H9 (cell line): Measurements from ENCODE around the gene DSCAM. TPM values are rescaled to one million over a fixed set of nuclear protein-coding genes. Genes with fewer than 3 reads are reported as not detected.
A peak's percentile ranks its signal among the peaks of the same experiment; 100 is the strongest.

ENCODE experiments used
- DNase-seq: peaks from one replicate; pipeline ENCODE4 v3.0.0-alpha.2; 2017
- H2AFZ ChIP-seq: one replicate; pipeline ENCODE4 v1.6.1; 2013; ENCODE audit warnings: mild to moderate bottlenecking, low read length, control low read depth, moderate library complexity
- H2AK5ac ChIP-seq: 2 replicates; pipeline ENCODE4 v1.6.1; 2013; ENCODE audit warnings: low read length, control low read depth, mixed read lengths; ENCODE audit not compliant: insufficient read length
- H2BK120ac ChIP-seq: one replicate; pipeline ENCODE4 v1.6.1; 2013; ENCODE audit warnings: low read depth, mild to moderate bottlenecking, low read length, control low read depth, inconsistent platforms; ENCODE audit not compliant: poor library complexity, severe bottlenecking
- H2BK12ac ChIP-seq: 2 replicates; pipeline ENCODE4 v1.6.1; 2013; ENCODE audit warnings: low read length, control low read depth, mixed read lengths, low read depth; ENCODE audit not compliant: insufficient read length
- H2BK15ac ChIP-seq: 2 replicates; pipeline ENCODE4 v1.6.1; 2013; ENCODE audit warnings: low read depth, low read length, control low read depth
- H2BK20ac ChIP-seq: one replicate; pipeline ENCODE4 v1.6.1; 2013; ENCODE audit warnings: low read depth, mild to moderate bottlenecking, low read length, control low read depth, inconsistent platforms; ENCODE audit not compliant: poor library complexity, severe bottlenecking
- H2BK5ac ChIP-seq: 2 replicates; pipeline ENCODE4 v1.6.1; 2013; ENCODE audit warnings: low read length, control low read depth, mixed read lengths; ENCODE audit not compliant: insufficient read length
- H3K14ac ChIP-seq: 2 replicates; pipeline ENCODE4 v1.6.1; 2013; ENCODE audit warnings: low read length, control low read depth; ENCODE audit not compliant: insufficient read depth
- H3K18ac ChIP-seq: 2 replicates; pipeline ENCODE4 v1.6.1; 2013; ENCODE audit warnings: low read depth, mild to moderate bottlenecking, mixed read lengths, low read length, control low read depth; ENCODE audit not compliant: insufficient read length
- H3K23ac ChIP-seq: 2 replicates; pipeline ENCODE4 v1.6.1; 2013; ENCODE audit warnings: low read length, control low read depth, mixed read lengths, low read depth; ENCODE audit not compliant: insufficient read length
- H3K23me2 ChIP-seq: 2 replicates; pipeline ENCODE4 v1.6.1; 2013; ENCODE audit warnings: low read depth, mild to moderate bottlenecking, mixed read lengths, low read length, control low read depth; ENCODE audit not compliant: insufficient read length, poor library complexity, severe bottlenecking
- H3K27ac ChIP-seq: 2 replicates; pipeline ENCODE4 v1.5.1; 2013; ENCODE audit warnings: low read length, control low read depth, mixed read lengths, low read depth; ENCODE audit not compliant: insufficient read length
- H3K27me3 ChIP-seq: 2 replicates; pipeline ENCODE4 v1.6.1; 2013; ENCODE audit warnings: low read length, control low read depth, inconsistent platforms; ENCODE audit not compliant: insufficient read depth
- H3K4ac ChIP-seq: 2 replicates; pipeline ENCODE4 v1.6.1; 2013; ENCODE audit warnings: low read depth, mild to moderate bottlenecking, control low read depth, inconsistent platforms, low read length, moderate library complexity
- H3K4me1 ChIP-seq: 2 replicates; pipeline ENCODE4 v1.6.1; 2013; ENCODE audit warnings: low read length, control low read depth, inconsistent platforms; ENCODE audit not compliant: insufficient read depth
- H3K4me2 ChIP-seq: 2 replicates; pipeline ENCODE4 v1.6.1; 2013; ENCODE audit warnings: low read length, control low read depth, mixed read lengths; ENCODE audit not compliant: insufficient read length, insufficient read depth
- H3K56ac ChIP-seq: 2 replicates; pipeline ENCODE4 v1.6.1; 2013; ENCODE audit warnings: low read depth, mild to moderate bottlenecking, mixed read lengths, low read length, control low read depth; ENCODE audit not compliant: insufficient read length
- H3K79me1 ChIP-seq: 2 replicates; pipeline ENCODE4 v1.6.1; 2013; ENCODE audit warnings: low read depth, mild to moderate bottlenecking, moderate library complexity, low read length, control low read depth, inconsistent platforms; ENCODE audit not compliant: insufficient read depth, poor library complexity, severe bottlenecking
- H3K79me2 ChIP-seq: 2 replicates; pipeline ENCODE4 v1.6.1; 2013; ENCODE audit warnings: low read length, control low read depth, inconsistent platforms; ENCODE audit not compliant: insufficient read depth
- H3K9ac ChIP-seq: 2 replicates; pipeline ENCODE4 v1.6.1; 2013; ENCODE audit warnings: low read length, control low read depth, mixed read lengths; ENCODE audit not compliant: insufficient read length; ENCODE audit errors: extremely low read depth
- H3K9me3 ChIP-seq: one replicate; pipeline ENCODE4 v1.6.1; 2013; ENCODE audit warnings: low read depth, low read length, inconsistent platforms; ENCODE audit not compliant: control insufficient read depth
- H3T11ph ChIP-seq: one replicate; pipeline ENCODE4 v1.6.1; 2013; ENCODE audit warnings: mild to moderate bottlenecking, low read length, control low read depth, inconsistent platforms
- H4K20me1 ChIP-seq: one replicate; pipeline ENCODE4 v1.6.1; 2013; ENCODE audit not compliant: control insufficient read depth, insufficient read length, insufficient read depth
- H4K5ac ChIP-seq: 2 replicates; pipeline ENCODE4 v1.6.1; 2013; ENCODE audit warnings: low read depth, mild to moderate bottlenecking, mixed read lengths, low read length, control low read depth; ENCODE audit not compliant: insufficient read length
- H4K8ac ChIP-seq: replicated peaks from 2 replicates; pipeline ENCODE4 v1.6.1; 2013; ENCODE audit warnings: low read length, control low read depth, mixed read lengths, low read depth; ENCODE audit not compliant: insufficient read length
- H4K91ac ChIP-seq: 2 replicates; pipeline ENCODE4 v1.6.1; 2013; ENCODE audit warnings: low read depth, mild to moderate bottlenecking, moderate library complexity, mixed read lengths, low read length, control low read depth; ENCODE audit not compliant: insufficient read length
- H3K27ac Mint-ChIP-seq, 3 experiments: 2 replicates in 2 of 3; 3 replicates in 1 of 3; pipeline ENCODE4 v1.8.0; 2020 to 2021; ENCODE audit warnings: mixed read lengths in 3 of 3, mild to moderate bottlenecking in 1 of 3, moderate library complexity in 1 of 3
- H3K27me3 Mint-ChIP-seq: 2 replicates; pipeline ENCODE4 v1.8.0; 2021; ENCODE audit warnings: low read depth, mild to moderate bottlenecking, moderate library complexity, mixed read lengths
- H3K36me3 Mint-ChIP-seq, 3 experiments: 2 replicates in 2 of 3; 3 replicates in 1 of 3; pipeline ENCODE4 v1.8.0; 2020 to 2021; ENCODE audit warnings: low read depth in 3 of 3, mixed read lengths in 3 of 3; ENCODE audit not compliant: insufficient read depth in 1 of 3
- H3K4me1 Mint-ChIP-seq, 2 experiments: 2 replicates each; pipeline ENCODE4 v1.8.0; 2020; ENCODE audit warnings: mixed read lengths in 2 of 2
- H3K4me3 Mint-ChIP-seq, 2 experiments: 2 replicates in 1 of 2; 3 replicates in 1 of 2; pipeline ENCODE4 v1.8.0; 2020 to 2021; ENCODE audit warnings: mild to moderate bottlenecking in 2 of 2, mixed read lengths in 2 of 2, moderate library complexity in 1 of 2
- H3K9me3 Mint-ChIP-seq, 2 experiments: 2 replicates in 1 of 2; 3 replicates in 1 of 2; pipeline ENCODE4 v1.8.0; 2020; ENCODE audit warnings: mild to moderate bottlenecking in 2 of 2, mixed read lengths in 2 of 2, moderate library complexity in 1 of 2
- WGBS: extraction: QIAGEN DNeasy Blood & Tissue Kit; methylation state at CpG from one replicate; pipeline ENCODE4 v1.1.7; 2013; ENCODE audit warnings: missing lambda C conversion rate, low lambda C conversion rate, mixed read lengths; ENCODE audit not compliant: insufficient read length; ENCODE audit errors: extremely low coverage; 5-methylcytosine and 5-hydroxymethylcytosine counted together
- total RNA-seq: library from RNA; stranded (reverse); gene quantifications from 2 replicates; pipeline ENCODE4 v1.2.1, GENCODE V29; 2021
- TF ChIP-seq, protein P1 (sequence below): fragments of 200-600 bp; sonication (generic); conservative IDR thresholded peaks from 3 replicates; pipeline ENCODE4 v1.8.0; 2021; ENCODE audit warnings: antibody characterized with exemption, mild to moderate bottlenecking

The DSCAM gene
- total RNA-seq, 1 experiment from 2014 or later = 0.17 TPM

DNA sequence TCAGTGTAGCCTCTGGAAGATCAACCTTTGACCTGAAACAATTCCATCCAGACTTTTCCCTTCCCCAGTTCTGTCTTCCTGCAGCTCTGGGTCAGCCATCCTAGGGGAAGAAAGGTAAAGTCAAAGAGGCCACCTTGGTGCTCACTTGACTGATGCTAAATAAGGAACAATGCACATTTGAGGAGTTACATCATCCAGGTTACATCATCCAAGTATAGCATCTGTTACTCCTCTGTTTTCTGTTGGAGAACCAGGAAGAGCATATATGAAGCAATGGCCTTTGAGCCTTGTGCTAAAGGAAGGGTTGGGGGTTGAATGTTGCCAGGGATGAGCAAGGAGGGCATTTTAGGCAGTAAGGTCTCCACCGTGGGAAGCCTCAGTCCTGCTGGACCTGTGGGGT, 3.1 kb upstream of the DSCAM start:
- Mint-ChIP-seq H3K9me3 (no peaks in the 10 kb centered on the region; a peak in 2 of 5 replicates), H3K4me1 (peaks cover 12 to 13% of the 10 kb centered on the region in 2 experiments), H3K27ac (peak overlapping the region in 1 of 3 experiments; percentile 56; a peak in 1 of 7 replicates), H3K36me3 (peaks cover 0 to 2% (median 0%) of the 10 kb centered on the region in 3 experiments; a peak in 2 of 7 replicates), H3K27me3 (peaks cover 45% of the 10 kb centered on the region), H3K4me3 (no peak overlapping the region)
- H3K56ac ChIP-seq = no peak overlapping the region
- H3K9me3 ChIP-seq = no peaks in the 10 kb centered on the region
- no peak overlapping the region for H3K18ac ChIP-seq
- no peak overlapping the region for H3K4me2 ChIP-seq
- no peak for DNase-seq
- H3K23me2 ChIP-seq = peaks cover 3% of the 10 kb centered on the region
- H3K14ac ChIP-seq = no peak overlapping the region
- no peaks in the 10 kb centered on the region for H3K79me1 ChIP-seq
- no peak overlapping the region for H2BK15ac ChIP-seq
- no peak overlapping the region for H2BK5ac ChIP-seq
- no peaks in the 10 kb centered on the region for H3K79me2 ChIP-seq
- H3K4ac ChIP-seq = no peak overlapping the region
- H2AFZ ChIP-seq = no peak overlapping the region
- no peak overlapping the region for H3K9ac ChIP-seq
- no peak overlapping the region for H3K27ac ChIP-seq
- H4K8ac ChIP-seq = no peak overlapping the region
- peaks cover 2% of the 10 kb centered on the region; the same call in 1 of the 2 replicates for H3K4me1 ChIP-seq
- H2BK20ac ChIP-seq = no peak overlapping the region
- no peak overlapping the region for H4K5ac ChIP-seq
- H3T11ph ChIP-seq = no peak overlapping the region
- H4K91ac ChIP-seq = no peak overlapping the region
- H2BK12ac ChIP-seq = no peak overlapping the region
- TF ChIP-seq, protein P1, sequence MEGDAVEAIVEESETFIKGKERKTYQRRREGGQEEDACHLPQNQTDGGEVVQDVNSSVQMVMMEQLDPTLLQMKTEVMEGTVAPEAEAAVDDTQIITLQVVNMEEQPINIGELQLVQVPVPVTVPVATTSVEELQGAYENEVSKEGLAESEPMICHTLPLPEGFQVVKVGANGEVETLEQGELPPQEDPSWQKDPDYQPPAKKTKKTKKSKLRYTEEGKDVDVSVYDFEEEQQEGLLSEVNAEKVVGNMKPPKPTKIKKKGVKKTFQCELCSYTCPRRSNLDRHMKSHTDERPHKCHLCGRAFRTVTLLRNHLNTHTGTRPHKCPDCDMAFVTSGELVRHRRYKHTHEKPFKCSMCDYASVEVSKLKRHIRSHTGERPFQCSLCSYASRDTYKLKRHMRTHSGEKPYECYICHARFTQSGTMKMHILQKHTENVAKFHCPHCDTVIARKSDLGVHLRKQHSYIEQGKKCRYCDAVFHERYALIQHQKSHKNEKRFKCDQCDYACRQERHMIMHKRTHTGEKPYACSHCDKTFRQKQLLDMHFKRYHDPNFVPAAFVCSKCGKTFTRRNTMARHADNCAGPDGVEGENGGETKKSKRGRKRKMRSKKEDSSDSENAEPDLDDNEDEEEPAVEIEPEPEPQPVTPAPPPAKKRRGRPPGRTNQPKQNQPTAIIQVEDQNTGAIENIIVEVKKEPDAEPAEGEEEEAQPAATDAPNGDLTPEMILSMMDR = no peak
- H2BK120ac ChIP-seq = no peak overlapping the region
- no peaks in the 10 kb centered on the region for H4K20me1 ChIP-seq
- no peak overlapping the region for H3K23ac ChIP-seq
- no CpG with 5 or more reads among the region's 1 CpG for WGBS
- H2AK5ac ChIP-seq = no peak overlapping the region
- H3K27me3 ChIP-seq = peaks cover 5% of the 10 kb centered on the region; the same call in 1 of the 2 replicates
